Aorta (tissue), 5 donors: ENCODE data around the gene ZC3H7A. TPM values are rescaled to one million over a fixed set of nuclear protein-coding genes. Genes with fewer than 3 reads are reported as not detected.

Experiments used
- ATAC-seq: fragments of 200-7000 bp; cut with Tn5 transposase; one replicate; pipeline ENCODE4 v1.9.1; 2022; ENCODE audit warnings: moderate library complexity; ENCODE audit not compliant: low FRiP score
- DNase-seq, 2 donors: peaks; one replicate each; pipeline ENCODE4 v3.0.0-alpha.2; 2020
- H3K27ac ChIP-seq, 2 donors: one replicate each; pipeline ENCODE4 v1.5.1; 2013; ENCODE audit warnings: low read length in 2 of 2, mild to moderate bottlenecking in 2 of 2, moderate library complexity in 2 of 2, control low read depth in 1 of 2, inconsistent platforms in 1 of 2, low read depth in 1 of 2
- H3K27me3 ChIP-seq, 2 donors: one replicate each; pipeline ENCODE4 v1.6.1; 2013; ENCODE audit warnings: control low read depth in 1 of 2, low read length in 1 of 2, mild to moderate bottlenecking in 1 of 2, moderate library complexity in 1 of 2; ENCODE audit not compliant: insufficient read depth in 2 of 2, control insufficient read depth in 1 of 2
- H3K36me3 ChIP-seq, 2 donors: one replicate each; pipeline ENCODE4 v1.6.1; 2013; ENCODE audit warnings: control low read depth in 1 of 2, low read length in 1 of 2, mild to moderate bottlenecking in 1 of 2; ENCODE audit not compliant: insufficient read depth in 2 of 2, control insufficient read depth in 1 of 2
- H3K4me1 ChIP-seq, 2 donors: one replicate each; pipeline ENCODE4 v1.6.1; 2013; ENCODE audit warnings: low read length in 2 of 2, control low read depth in 1 of 2, mild to moderate bottlenecking in 1 of 2, moderate library complexity in 1 of 2; ENCODE audit not compliant: insufficient read depth in 2 of 2, control insufficient read depth in 1 of 2
- H3K4me3 ChIP-seq, 2 donors: one replicate each; pipeline ENCODE4 v1.5.1; 2013; ENCODE audit warnings: low read length in 2 of 2, control low read depth in 1 of 2, mild to moderate bottlenecking in 1 of 2
- H3K9me3 ChIP-seq: one replicate; pipeline ENCODE4 v1.6.1; 2013; ENCODE audit warnings: mild to moderate bottlenecking, low read length; ENCODE audit not compliant: control insufficient read depth
- WGBS, 2 donors: extraction: QIAGEN DNeasy Blood & Tissue Kit; methylation state at CpG; one replicate each; pipeline ENCODE4 v1.1.7; 2013; 5-methylcytosine and 5-hydroxymethylcytosine counted together
- intact Hi-C, 2 donors: fragments of 100-400 bp; cut with DNase I; formaldehyde crosslinking; loops; one replicate each; pipeline versions ENCODE4 v1.14.2 to v1.15.0; 2022
- polyA plus RNA-seq, 2 donors: library from polyadenylated mRNA; stranded (reverse); fragments of 200-250 nt; gene quantifications; one replicate each; pipeline ENCODE4 v1.2.3, GENCODE V29; 2013
- total RNA-seq, 2 donors: library from RNA; stranded (reverse); fragmentation: NEBNext Ultra II Directional; extraction: Animal tissue kit (Norgen Biotek cat#: 25700); gene quantifications; one replicate each; pipeline ENCODE4 v1.2.1, GENCODE V29; 2021
- donor health status: healthy with polysubstance abuse.
- donor health status: Bipolar disorder and iron deficiency.
- donor health status: DM: no; HTN: no; CAD: no.
- donor health status: DM: no; HTN: no; CAD: no.
- donor health status: DM: yes; HTN: yes; CAD: no.

Gene ZC3H7A
- total and polyA plus RNA-seq, 4 donors: 45.4 to 86.2 (median 58.2) TPM

GRCh38 chr16:11752856-11753255 lies 44.2 kb downstream of the ZC3H7A start:
- no peaks in the 10 kb centered on the region for H3K9me3 ChIP-seq
- no peak for DNase-seq
- no peak overlapping the region for H3K4me3 ChIP-seq
- H3K27ac ChIP-seq: peak overlapping the region in 1 of 2 donors; percentile 25
- 74 to 83% methylated on average over 3 of the region's 3 CpGs for WGBS, 2 donors
- H3K4me1 ChIP-seq: no peaks in the 10 kb centered on the region
- peaks cover 4 to 22% of the 10 kb centered on the region in 2 donors for H3K36me3 ChIP-seq
- no peaks in the 10 kb centered on the region for H3K27me3 ChIP-seq
- ATAC-seq: no peak
- intact Hi-C loops: no loop called here

DNA sequence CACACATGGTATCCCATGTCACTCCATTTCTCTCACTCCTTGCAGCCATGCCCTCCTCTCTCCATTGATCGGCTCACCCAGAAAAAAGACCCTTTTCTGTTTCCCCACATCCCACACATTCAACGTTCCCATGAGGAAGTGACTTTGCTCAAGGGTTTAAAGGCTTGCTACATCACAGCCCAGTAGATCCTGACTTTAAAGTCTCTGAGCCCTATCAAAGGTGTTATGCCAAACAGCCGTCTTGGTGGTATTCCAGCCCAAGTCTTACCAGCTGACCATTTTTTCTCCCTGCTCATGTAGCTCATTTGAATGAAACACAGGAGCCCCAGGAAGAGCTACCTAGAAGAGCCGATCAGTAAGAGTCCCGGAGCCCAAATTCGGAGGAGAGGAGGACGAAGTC lies 47.0 kb downstream of the ZC3H7A start:
- H3K27me3 ChIP-seq: no peaks in the 10 kb centered on the region
- peaks cover 4 to 16% of the 10 kb centered on the region in 2 donors for H3K36me3 ChIP-seq
- DNase-seq: no peak
- ATAC-seq: no peak
- no peaks in the 10 kb centered on the region for H3K4me1 ChIP-seq
- intact Hi-C loops: no loop called here
- no peak overlapping the region for H3K4me3 ChIP-seq
- WGBS, 2 donors: 81 to 83% methylated on average over 7 of the region's 7 CpGs
- H3K27ac ChIP-seq: no peak overlapping the region
- H3K9me3 ChIP-seq: no peaks in the 10 kb centered on the region

GRCh38 chr16:11748404-11749254 lies 48.4 kb downstream of the ZC3H7A start:
- DNase-seq (no peak), ATAC-seq (no peak)
- no peak overlapping the region for H3K4me3 ChIP-seq
- no peaks in the 10 kb centered on the region for H3K4me1 ChIP-seq
- intact Hi-C loops: no loop called here
- 88 to 92% methylated on average over 13 of the region's 13 CpGs for WGBS, 2 donors
- peaks cover 0 to 12% of the 10 kb centered on the region in 2 donors for H3K36me3 ChIP-seq
- no peak overlapping the region for H3K27ac ChIP-seq
- no peaks in the 10 kb centered on the region for H3K27me3 ChIP-seq
- no peaks in the 10 kb centered on the region for H3K9me3 ChIP-seq

DNA sequence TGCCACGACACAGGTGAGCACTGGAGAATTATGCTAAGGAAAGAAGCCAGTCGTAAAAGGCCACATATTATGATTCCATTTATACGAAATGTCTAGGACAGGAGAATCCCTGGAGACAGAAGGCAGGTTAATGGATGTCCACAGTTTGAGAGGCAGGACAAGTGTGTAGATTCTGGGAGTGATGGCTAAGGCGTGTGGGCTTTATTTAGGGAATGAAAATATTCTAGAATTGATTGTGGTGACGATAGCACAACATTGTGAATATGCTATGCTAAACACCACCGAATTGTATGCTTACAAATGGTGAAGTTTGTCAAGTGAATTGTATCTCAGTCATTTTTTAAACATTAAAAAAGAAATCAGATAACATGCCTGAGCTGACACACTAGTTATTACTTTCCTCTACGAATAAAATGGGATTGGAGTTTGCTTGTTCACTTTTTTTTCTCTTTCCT lies 49.1 kb downstream of the ZC3H7A start:
- Histone ChIP-seq H3K36me3 (peaks cover 0 to 8% of the 10 kb centered on the region in 2 donors), H3K27me3 (no peaks in the 10 kb centered on the region), H3K9me3 (no peaks in the 10 kb centered on the region), H3K4me1 (no peaks in the 10 kb centered on the region), H3K4me3 (no peak overlapping the region), H3K27ac (no peak overlapping the region)
- intact Hi-C loops: no loop called here
- ATAC-seq (no peak), DNase-seq (no peak)
- WGBS, 2 donors: 68 to 73% methylated on average over 7 of the region's 7 CpGs

- WGBS, 2 donors: 84 to 90% methylated on average over 5 of the region's 5 CpGs
- Histone ChIP-seq H3K27ac (no peak overlapping the region), H3K27me3 (no peaks in the 10 kb centered on the region), H3K9me3 (no peaks in the 10 kb centered on the region), H3K36me3 (no peaks in the 10 kb centered on the region), H3K4me1 (no peaks in the 10 kb centered on the region), H3K4me3 (no peak overlapping the region)
- intact Hi-C loops: loop anchor here in 1 of 2 donors (5.0 kb wide), 1 partner anchor 38 kb away; no protein-coding TSS in a partner anchor
- no peak for ATAC-seq
- no peak for DNase-seq
These were observed 53.0 kb downstream of the ZC3H7A start for GRCh38 chr16:11744075-11744470.

DNA sequence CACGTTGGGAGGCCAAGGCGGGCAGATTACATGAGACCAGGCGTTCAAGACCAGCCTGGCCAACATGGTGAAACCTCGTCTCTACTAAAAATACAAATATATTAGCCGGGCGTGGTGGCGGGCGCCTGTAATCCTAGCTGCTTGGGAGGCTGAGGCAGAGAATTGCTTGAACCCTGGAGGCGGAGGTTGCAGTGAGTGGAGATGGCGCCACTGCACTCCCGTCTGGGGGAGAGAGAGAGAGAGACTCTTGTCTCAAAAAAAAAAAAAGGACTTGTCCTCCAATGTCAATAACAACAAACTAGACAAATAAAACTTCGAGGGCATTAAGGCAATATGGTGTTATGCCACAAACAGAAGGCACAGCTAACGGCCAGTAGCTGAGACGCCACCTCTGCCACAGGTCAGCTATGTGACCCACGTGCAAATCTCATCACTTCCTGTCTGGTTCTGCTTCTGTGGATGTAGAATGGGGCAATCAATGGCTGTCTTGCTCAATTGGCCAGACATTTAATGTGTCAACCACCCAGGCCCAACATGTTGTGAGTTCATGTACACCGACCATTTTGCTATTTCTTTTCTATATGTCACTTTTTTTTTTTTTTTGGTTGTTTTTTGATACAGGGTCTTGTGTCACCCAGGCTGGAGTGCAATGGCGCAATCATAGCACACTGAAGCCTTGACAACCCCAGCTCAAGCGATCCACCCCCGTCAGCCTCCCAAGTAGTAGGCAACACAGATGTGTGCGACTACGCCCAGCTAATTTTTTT lies 53.6 kb downstream of the ZC3H7A start:
- H3K27me3 ChIP-seq: no peaks in the 10 kb centered on the region
- intact Hi-C loops: loop anchor here (2.0 to 5.0 kb wide), 2 partner anchors 39 to 53 kb away; partner anchors contain the start of gene ZC3H7A (in 1 of the 2)
- DNase-seq (peak in 1 of 2 donors; percentile 72), ATAC-seq (no peak)
- peak overlapping the region in 1 of 2 donors; percentile 76 for H3K27ac ChIP-seq
- H3K4me1 ChIP-seq: no peaks in the 10 kb centered on the region
- no peak overlapping the region for H3K4me3 ChIP-seq
- no peaks in the 10 kb centered on the region for H3K9me3 ChIP-seq
- 52 to 54% methylated on average over 21 of the region's 21 CpGs for WGBS, 2 donors
- H3K36me3 ChIP-seq: no peaks in the 10 kb centered on the region

DNA sequence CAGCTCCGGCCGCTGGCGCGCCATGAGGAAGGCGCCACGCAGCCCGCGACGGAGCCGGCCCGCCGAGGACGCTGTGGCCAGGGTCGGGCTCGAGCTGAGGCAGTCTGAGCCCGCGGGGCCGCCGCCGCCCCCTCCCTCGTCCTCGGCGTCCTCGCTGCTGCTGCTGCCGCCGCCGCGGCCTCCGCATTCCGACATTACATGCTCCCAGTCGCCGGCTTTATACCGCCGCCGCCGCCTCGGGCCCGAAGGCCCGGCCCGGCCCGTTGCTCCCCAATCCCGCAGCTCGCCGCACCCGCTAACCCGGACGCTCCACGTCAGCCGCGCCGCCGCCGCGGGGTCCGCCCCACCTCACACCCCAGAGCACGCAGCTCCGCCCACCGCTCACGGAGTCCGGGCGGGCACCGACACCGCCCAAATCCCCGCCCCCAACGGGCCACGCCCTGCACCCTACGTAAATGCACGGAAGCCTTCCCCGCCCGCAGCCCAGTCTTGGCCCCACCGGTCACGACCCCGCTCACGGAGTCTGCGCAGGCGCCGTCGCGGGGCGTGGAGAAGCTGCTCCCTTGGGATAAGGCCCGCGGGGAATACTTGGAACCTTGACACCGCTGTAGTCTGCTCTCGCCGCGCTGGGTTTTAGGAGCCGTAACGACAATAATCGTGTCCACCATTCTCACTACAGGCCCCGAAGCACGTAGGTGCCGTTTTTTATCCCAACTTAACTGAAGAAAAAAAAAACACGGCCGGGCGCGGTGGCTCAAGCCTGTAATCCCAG lies 54.3 kb downstream of the ZC3H7A start, which contains the start of gene TXNDC11:
Gene TXNDC11 (minus strand): TSS at position 322 of the 772 bp plus-strand sequence. CDS start 127 bp downstream, at position 195.
- peak within 1 kb of the TSS; percentile 36 to 97 for H3K4me3 ChIP-seq
- WGBS, 2 donors: 0% methylated on average over 57 to 96 of the region's 96 CpGs
- H3K27ac ChIP-seq: peak within 1 kb of the TSS; percentile 76 to 93
- H3K36me3 ChIP-seq: no peaks in the 10 kb centered on the region
- no peaks in the 10 kb centered on the region for H3K9me3 ChIP-seq
- H3K27me3 ChIP-seq: no peaks in the 10 kb centered on the region
- no peaks in the 10 kb centered on the region for H3K4me1 ChIP-seq
- intact Hi-C loops: loop anchor here (2.0 to 5.0 kb wide), 2 partner anchors 40 to 54 kb away; partner anchors contain the start of gene ZC3H7A (in 1 of the 2)
- ATAC-seq: peak; percentile 100
- DNase-seq: peak; percentile 99 to 100

GRCh38 chr16:11742093-11742535 lies 54.9 kb downstream of the ZC3H7A start:
- peak overlapping the region; percentile 75 to 93 for H3K27ac ChIP-seq
- peak overlapping the region; percentile 36 to 97 for H3K4me3 ChIP-seq
- no peaks in the 10 kb centered on the region for H3K4me1 ChIP-seq
- no peaks in the 10 kb centered on the region for H3K9me3 ChIP-seq
- intact Hi-C loops: loop anchor here (2.0 to 5.0 kb wide), 2 partner anchors 40 to 55 kb away; partner anchors contain the start of gene ZC3H7A (in 1 of the 2)
- H3K36me3 ChIP-seq: no peaks in the 10 kb centered on the region
- WGBS, 2 donors: 0% methylated on average over 33 to 37 of the region's 37 CpGs
- peak; percentile 66 to 83 for DNase-seq
- peak; percentile 12 for ATAC-seq
- H3K27me3 ChIP-seq: no peaks in the 10 kb centered on the region
